ENCODE results near the gene TTLL7. TPM values are rescaled to one million over a fixed set of nuclear protein-coding genes. Genes with fewer than 3 reads are reported as not detected.

Gene TTLL7
- total and polyA plus RNA-seq, 12 donors, result 0.06 to 7.6 (median 2.6) TPM

GRCh38 chr1:83912876-83913275, 86.1 kb downstream of the TTLL7 start:
- Histone ChIP-seq H3K27ac (no peak overlapping the region), H3K9me3 (replicated peaks in 1 of 3) (no peaks in the 10 kb centered on the region), H3K27me3 (no peaks in the 10 kb centered on the region), H3K4me1 (replicated peaks in 1 of 2) (no peaks in the 10 kb centered on the region), H3K4me3 (no peak overlapping the region), H3K36me3 (replicated peaks in 1 of 2) (no peaks in the 10 kb centered on the region)
- WGBS, 4 donors, result 58 to 72% (median 63%) methylated on average over 2 of the region's 2 CpGs
- TF ChIP-seq POLR2A (IDR thresholded peaks at IDR 0.05), result no peak
- no peak for TF ChIP-seq CTCF (IDR thresholded peaks at IDR 0.05)
- DNase-seq, result no peak
- intact Hi-C loops (cut with DNase I), result no loop called here

GRCh38 chr1:83910461-83910860, 88.5 kb downstream of the TTLL7 start:
- no peak overlapping the region for H3K4me3 ChIP-seq
- no peaks in the 10 kb centered on the region for H3K27me3 ChIP-seq
- no peaks in the 10 kb centered on the region for H3K9me3 ChIP-seq (replicated peaks in 1 of 3)
- 44 to 65% (median 52%) methylated on average over 3 of the region's 3 CpGs for WGBS, 4 donors
- no peaks in the 10 kb centered on the region for H3K36me3 ChIP-seq (replicated peaks in 1 of 2)
- no peak for DNase-seq
- TF ChIP-seq CTCF (IDR thresholded peaks at IDR 0.05) (no peak), POLR2A (IDR thresholded peaks at IDR 0.05) (no peak)
- H3K27ac ChIP-seq, result no peak overlapping the region
- intact Hi-C loops (cut with DNase I), result no loop called here
- no peaks in the 10 kb centered on the region for H3K4me1 ChIP-seq (replicated peaks in 1 of 2)

GRCh38 chr1:83909687-83910086, 89.2 kb downstream of the TTLL7 start:
- intact Hi-C loops (cut with DNase I), result no loop called here
- no peak overlapping the region for H3K4me3 ChIP-seq
- H3K9me3 ChIP-seq (replicated peaks in 1 of 3), result no peaks in the 10 kb centered on the region
- no peak overlapping the region for H3K27ac ChIP-seq
- no peak for DNase-seq
- H3K4me1 ChIP-seq (replicated peaks in 1 of 2), result no peaks in the 10 kb centered on the region
- no peaks in the 10 kb centered on the region for H3K27me3 ChIP-seq
- no peaks in the 10 kb centered on the region for H3K36me3 ChIP-seq (replicated peaks in 1 of 2)
- TF ChIP-seq POLR2A (IDR thresholded peaks at IDR 0.05) (no peak), CTCF (IDR thresholded peaks at IDR 0.05) (no peak)

GRCh38 chr1:83905315-83905907, 93.5 kb downstream of the TTLL7 start:
- TF ChIP-seq POLR2A (IDR thresholded peaks at IDR 0.05), result no peak
- TF ChIP-seq CTCF (IDR thresholded peaks at IDR 0.05), result peak in 5 of 6 experiments; percentile 27 to 75 (median 48)
- no peak overlapping the region for H3K4me3 ChIP-seq
- intact Hi-C loops (cut with DNase I), result no loop called here
- H3K27ac ChIP-seq, result no peak overlapping the region
- no peaks in the 10 kb centered on the region for H3K9me3 ChIP-seq (replicated peaks in 1 of 3)
- 40 to 51% (median 45%) methylated on average over 3 of the region's 3 CpGs for WGBS, 4 donors
- no peaks in the 10 kb centered on the region for H3K4me1 ChIP-seq (replicated peaks in 1 of 2)
- no peaks in the 10 kb centered on the region for H3K27me3 ChIP-seq
- no peak for DNase-seq
- no peaks in the 10 kb centered on the region for H3K36me3 ChIP-seq (replicated peaks in 1 of 2)
